ENCODE results near the gene UGDH.

GRCh38 chr4:39505581-39505980, 21.7 kb downstream of the UGDH start:
- TF ChIP-seq, protein P1, sequence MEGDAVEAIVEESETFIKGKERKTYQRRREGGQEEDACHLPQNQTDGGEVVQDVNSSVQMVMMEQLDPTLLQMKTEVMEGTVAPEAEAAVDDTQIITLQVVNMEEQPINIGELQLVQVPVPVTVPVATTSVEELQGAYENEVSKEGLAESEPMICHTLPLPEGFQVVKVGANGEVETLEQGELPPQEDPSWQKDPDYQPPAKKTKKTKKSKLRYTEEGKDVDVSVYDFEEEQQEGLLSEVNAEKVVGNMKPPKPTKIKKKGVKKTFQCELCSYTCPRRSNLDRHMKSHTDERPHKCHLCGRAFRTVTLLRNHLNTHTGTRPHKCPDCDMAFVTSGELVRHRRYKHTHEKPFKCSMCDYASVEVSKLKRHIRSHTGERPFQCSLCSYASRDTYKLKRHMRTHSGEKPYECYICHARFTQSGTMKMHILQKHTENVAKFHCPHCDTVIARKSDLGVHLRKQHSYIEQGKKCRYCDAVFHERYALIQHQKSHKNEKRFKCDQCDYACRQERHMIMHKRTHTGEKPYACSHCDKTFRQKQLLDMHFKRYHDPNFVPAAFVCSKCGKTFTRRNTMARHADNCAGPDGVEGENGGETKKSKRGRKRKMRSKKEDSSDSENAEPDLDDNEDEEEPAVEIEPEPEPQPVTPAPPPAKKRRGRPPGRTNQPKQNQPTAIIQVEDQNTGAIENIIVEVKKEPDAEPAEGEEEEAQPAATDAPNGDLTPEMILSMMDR (optimal IDR thresholded peaks at IDR 0.05 in 1 of 3, IDR thresholded peaks at IDR 0.05 in 1 of 3, conservative IDR thresholded peaks at IDR 0.05 in 1 of 3; ENCODE audit: extremely low read depth in 1 of 3, insufficient read depth in 2 of 3, low read length in 3 of 3): no peak
- no peak for TF ChIP-seq EZH2 (IDR thresholded peaks at IDR 0.05; ENCODE audit: low read length)
